Kidney epithelial cell (primary cell): ENCODE results near the gene PRICKLE1. TPM values are rescaled to one million over a fixed set of nuclear protein-coding genes. Genes with fewer than 3 reads are reported as not detected.

Source experiments
- DNase-seq: peaks from one replicate; pipeline ENCODE4 v3.0.0-alpha.2; 2010; ENCODE audit warnings: low read depth
- H3K27me3 ChIP-seq: 2 replicates; pipeline ENCODE4 v1.6.0; 2011; ENCODE audit warnings: low read length; ENCODE audit not compliant: control insufficient read depth, insufficient read depth
- H3K36me3 ChIP-seq: 2 replicates; pipeline ENCODE4 v1.5.1; 2011; ENCODE audit warnings: low read length; ENCODE audit not compliant: control insufficient read depth, insufficient read depth
- H3K4me3 ChIP-seq: 2 replicates; pipeline ENCODE4 v1.5.1; 2011; ENCODE audit warnings: low read depth, mild to moderate bottlenecking, control low read depth, low read length
- CTCF ChIP-seq: IDR thresholded peaks from 2 replicates; pipeline ENCODE4 v1.5.1; 2011; ENCODE audit warnings: mild to moderate bottlenecking, moderate library complexity, low read length, control low read depth, inconsistent platforms; ENCODE audit not compliant: insufficient read depth, poor library complexity, severe bottlenecking
- total RNA-seq: library from RNA; depleted of rRNA; stranded (reverse); fragments of >200 nt; gene quantifications from 2 replicates; pipeline ENCODE4 v1.2.3, GENCODE V29; 2015

PRICKLE1 gene
- total RNA-seq, 1 donor from 2014 or later: 8.0 TPM

DNA sequence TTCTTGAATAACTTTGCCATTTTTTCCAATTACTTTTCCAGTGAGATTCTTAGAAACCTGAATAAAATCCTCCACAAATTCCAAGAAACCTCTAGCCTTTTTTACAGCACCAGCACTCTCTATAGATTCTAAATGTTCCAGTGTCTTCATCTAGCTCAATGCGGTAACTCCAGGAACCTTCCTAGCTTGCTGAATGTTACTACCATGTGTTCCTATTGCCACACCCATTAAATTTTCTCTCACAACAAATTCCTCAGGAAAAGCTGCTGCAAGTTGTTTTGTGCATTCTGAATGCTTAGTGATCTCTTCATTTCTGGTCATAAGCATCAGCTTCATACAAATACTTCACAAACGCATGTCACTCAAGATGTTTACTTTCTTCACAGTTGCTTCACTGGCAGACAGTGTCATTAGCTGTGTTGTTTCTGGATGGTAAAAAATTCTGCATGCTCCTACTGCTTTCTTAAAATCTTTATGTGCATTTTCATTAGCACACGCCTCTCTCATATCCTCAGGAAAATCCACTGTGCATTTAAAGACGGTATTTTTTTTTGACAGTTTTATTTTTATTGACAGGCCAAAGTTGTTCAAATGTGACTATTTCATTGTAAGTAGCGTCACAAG, 156.9 kb downstream of the PRICKLE1 start:
- H3K4me3 ChIP-seq: no peak overlapping the region
- no peaks in the 10 kb centered on the region for H3K27me3 ChIP-seq
- TF ChIP-seq CTCF: no peak
- DNase-seq: no peak
- H3K36me3 ChIP-seq: no peaks in the 10 kb centered on the region

- DNase-seq: no peak
- no peak for TF ChIP-seq CTCF
Observed at GRCh38 chr12:42428850-42429249, 160.7 kb downstream of the PRICKLE1 start.

GRCh38 chr12:42426746-42427145, 162.8 kb downstream of the PRICKLE1 start:
- H3K4me3 ChIP-seq: no peak overlapping the region
- peak; percentile 67 for DNase-seq
- H3K36me3 ChIP-seq: no peaks in the 10 kb centered on the region
- TF ChIP-seq CTCF: no peak
- H3K27me3 ChIP-seq: no peaks in the 10 kb centered on the region

More at GRCh38 chr12:42428850-42429249, 160.7 kb downstream of the PRICKLE1 start:
- H3K27me3 ChIP-seq: no peaks in the 10 kb centered on the region
- no peak overlapping the region for H3K4me3 ChIP-seq
- H3K36me3 ChIP-seq: no peaks in the 10 kb centered on the region

DNA sequence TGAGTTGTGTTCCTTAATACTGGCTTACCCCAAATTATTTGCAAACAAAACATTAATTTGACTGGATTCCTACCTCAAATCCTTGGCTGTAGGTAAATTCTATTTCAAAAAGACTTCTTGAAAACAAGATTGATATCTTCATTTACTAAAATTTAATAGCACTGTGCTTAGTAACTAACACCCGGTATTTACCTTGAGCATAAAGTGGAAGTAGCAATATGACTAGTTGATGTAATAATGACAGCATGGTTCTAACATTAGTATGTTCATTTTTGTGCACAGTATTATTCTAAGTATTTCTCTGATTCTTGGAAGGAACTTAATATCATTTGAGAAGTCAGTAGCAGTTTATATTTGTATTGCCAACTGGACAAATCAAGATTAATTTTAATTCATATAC, 166.8 kb downstream of the PRICKLE1 start:
- TF ChIP-seq CTCF: no peak
- no peak for DNase-seq
- H3K27me3 ChIP-seq: no peaks in the 10 kb centered on the region

GRCh38 chr12:42421844-42422779, 167.4 kb downstream of the PRICKLE1 start:
- Histone ChIP-seq H3K36me3 (no peaks in the 10 kb centered on the region), H3K4me3 (no peak overlapping the region), H3K27me3 (no peaks in the 10 kb centered on the region)
- no peak for TF ChIP-seq CTCF
- no peak for DNase-seq

More for the DNA sequence above, 166.8 kb downstream of the PRICKLE1 start:
- Histone ChIP-seq H3K36me3 (no peaks in the 10 kb centered on the region), H3K4me3 (no peak overlapping the region)
